Tibial artery (tissue), 4 donors: ENCODE results near the gene ADAM33.

Experiments used
- DNase-seq, 2 donors: peaks; one replicate each; pipeline ENCODE4 v3.0.0-alpha.2; 2019
- H3K27ac ChIP-seq, 2 donors: fragments of 200-600 bp; sonication (generic) in 1 of 2; 1 replicate in 1 of 2; 2 replicates in 1 of 2; pipeline ENCODE4 v1.5.1; 2018 to 2019; ENCODE audit warnings: mild to moderate bottlenecking in 1 of 2
- H3K27me3 ChIP-seq, 2 donors: fragments of 200-600 bp; sonication (generic) in 1 of 2; one replicate each; pipeline versions ENCODE4 v1.5.1 to v1.6.0; 2016 to 2019
- H3K36me3 ChIP-seq, 3 donors: fragments of 200-600 bp; sonication (generic) in 2 of 3; one replicate each; pipeline ENCODE4 v1.5.1; 2016 to 2019; ENCODE audit warnings: mild to moderate bottlenecking in 2 of 3
- H3K4me1 ChIP-seq, 4 donors: fragments of 200-600 bp; sonication (generic) in 2 of 4; 1 replicate in 3 of 4; 2 replicates in 1 of 4; pipeline ENCODE4 v1.5.1; 2016 to 2019
- H3K4me3 ChIP-seq, 2 donors: fragments of 200-600 bp; sonication (generic) in 1 of 2; 1 replicate in 1 of 2; 2 replicates in 1 of 2; pipeline ENCODE4 v1.5.1; 2018 to 2019; ENCODE audit warnings: mild to moderate bottlenecking in 2 of 2
- H3K9me3 ChIP-seq, 3 donors: fragments of 200-600 bp; sonication (generic) in 1 of 3; one replicate each; pipeline ENCODE4 v1.5.1; 2016 to 2019
- CTCF ChIP-seq, 2 experiments: fragments of 200-600 bp in 1 of 2; fragments of 450-650 bp in 1 of 2; IDR thresholded peaks; one replicate each; pipeline ENCODE4 v1.5.1; 2017 to 2019; ENCODE audit warnings: antibody characterized with exemption in 2 of 2, mild to moderate bottlenecking in 1 of 2, moderate library complexity in 1 of 2
- intact Hi-C: fragments of 100-400 bp; cut with DNase I; formaldehyde crosslinking; loops from one replicate; pipeline ENCODE4 v1.15.0; 2023; ENCODE audit warnings: low total_unique reads

Gene ADAM33

DNA sequence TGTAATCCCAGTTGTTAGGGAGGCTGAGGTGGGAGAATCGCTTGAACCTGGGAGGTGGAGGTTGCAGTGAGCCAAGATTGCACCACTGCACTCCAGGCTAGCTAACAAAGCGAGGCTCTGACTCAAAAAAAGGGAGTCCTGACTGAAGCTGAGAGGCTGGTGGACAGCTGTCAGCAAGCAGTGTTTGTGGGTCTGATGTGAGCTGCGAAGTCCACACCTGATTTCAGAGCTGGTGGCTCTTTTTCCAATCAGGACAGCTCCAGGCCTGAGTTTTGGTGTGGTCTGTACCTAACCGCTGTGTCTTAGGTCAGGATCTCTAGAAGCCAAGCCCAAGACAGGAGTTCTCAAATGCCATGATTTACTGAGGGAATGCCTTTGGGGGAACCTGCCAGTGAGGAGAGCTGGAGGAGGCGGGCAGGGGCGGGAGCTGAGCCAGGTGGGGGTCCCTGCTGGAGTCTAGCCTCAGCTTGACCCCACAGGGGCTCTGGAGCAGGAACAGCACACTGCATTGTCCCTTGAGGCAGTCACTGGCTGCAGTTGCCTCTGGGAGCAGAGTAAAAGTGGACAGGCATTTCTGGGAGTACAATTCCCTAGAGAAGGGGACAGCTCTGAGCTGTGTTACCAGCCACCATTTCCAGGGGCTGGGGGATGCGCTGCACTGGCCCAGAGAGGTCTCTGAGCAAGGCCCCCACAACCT is 23.6 kb downstream of the ADAM33 start:
- H3K9me3 ChIP-seq, result peaks cover 0 to 3% (median 0%) of the 10 kb centered on the region in 3 donors
- H3K36me3 ChIP-seq, result no peaks in the 10 kb centered on the region
- H3K4me1 ChIP-seq, result peaks cover 0 to 12% (median 4%) of the 10 kb centered on the region in 4 donors
- peaks cover 0 to 47% of the 10 kb centered on the region in 2 donors for H3K27me3 ChIP-seq
- DNase-seq, result peak in 1 of 2 donors; percentile 47
- no peak for TF ChIP-seq CTCF (IDR thresholded peaks at IDR 0.05)
- intact Hi-C loops, result no loop called here
- no peak overlapping the region for H3K4me3 ChIP-seq
- H3K27ac ChIP-seq, result no peak overlapping the region

GRCh38 chr20:3655131-3655405 is 26.7 kb downstream of the ADAM33 start:
- intact Hi-C loops, result no loop called here
- no peak for TF ChIP-seq CTCF (IDR thresholded peaks at IDR 0.05)

GRCh38 chr20:3654326-3655130 is 27.3 kb downstream of the ADAM33 start:
- no peaks in the 10 kb centered on the region for H3K4me1 ChIP-seq
- DNase-seq, result no peak
- TF ChIP-seq CTCF (IDR thresholded peaks at IDR 0.05), result no peak
- no peak overlapping the region for H3K4me3 ChIP-seq
- peaks cover 0 to 11% of the 10 kb centered on the region in 2 donors for H3K27me3 ChIP-seq
- H3K36me3 ChIP-seq, result peaks cover 0 to 23% (median 3%) of the 10 kb centered on the region in 3 donors
- no peak overlapping the region for H3K27ac ChIP-seq
- peaks cover 0 to 5% (median 0%) of the 10 kb centered on the region in 3 donors for H3K9me3 ChIP-seq
- intact Hi-C loops, result no loop called here

More at GRCh38 chr20:3655131-3655405, 26.7 kb downstream of the ADAM33 start:
- DNase-seq, result no peak
- H3K4me3 ChIP-seq, result no peak overlapping the region
- H3K9me3 ChIP-seq, result peaks cover 0 to 5% (median 0%) of the 10 kb centered on the region in 3 donors
- H3K4me1 ChIP-seq, result no peaks in the 10 kb centered on the region
- peaks cover 0 to 19% (median 3%) of the 10 kb centered on the region in 3 donors for H3K36me3 ChIP-seq
- H3K27ac ChIP-seq, result no peak overlapping the region
- H3K27me3 ChIP-seq, result peaks cover 0 to 16% of the 10 kb centered on the region in 2 donors

DNA sequence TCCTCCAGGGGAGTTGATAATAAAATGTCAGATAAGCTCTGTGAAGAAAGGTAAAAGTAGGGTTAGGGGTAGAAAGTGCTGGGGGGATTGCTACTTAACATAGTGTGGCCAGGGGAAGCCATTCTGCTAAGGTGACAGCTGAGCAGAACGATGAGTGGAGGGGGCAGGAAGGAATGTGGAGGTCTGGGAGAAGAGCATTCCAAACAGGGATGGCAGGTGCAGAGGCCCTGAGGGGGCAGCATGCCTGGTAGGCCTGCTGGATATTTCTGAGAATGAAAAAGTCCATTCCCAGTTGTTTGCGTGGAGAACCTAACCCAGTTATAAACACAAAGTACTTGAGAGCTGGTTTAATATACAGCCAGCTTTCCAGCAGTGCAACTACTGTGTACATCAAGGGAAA is 27.9 kb downstream of the ADAM33 start:
- intact Hi-C loops, result no loop called here

More for the DNA sequence above, 27.9 kb downstream of the ADAM33 start:
- no peak overlapping the region for H3K27ac ChIP-seq
- peaks cover 0 to 29% (median 5%) of the 10 kb centered on the region in 3 donors for H3K36me3 ChIP-seq
- peaks cover 0 to 5% (median 0%) of the 10 kb centered on the region in 3 donors for H3K9me3 ChIP-seq
- no peak for TF ChIP-seq CTCF (IDR thresholded peaks at IDR 0.05)
- no peaks in the 10 kb centered on the region for H3K4me1 ChIP-seq
- H3K4me3 ChIP-seq, result no peak overlapping the region
- H3K27me3 ChIP-seq, result peaks cover 0 to 5% of the 10 kb centered on the region in 2 donors
- DNase-seq, result no peak
